WTC11 (cell line): ENCODE measurements around the gene COPZ2. TPM values are rescaled to one million over a fixed set of nuclear protein-coding genes. Genes with fewer than 3 reads are reported as not detected.
A peak's percentile ranks its signal among the peaks of the same experiment; 100 is the strongest.

Source experiments
- ATAC-seq: fragments of 200-7000 bp; cut with Tn5 transposase; 2 replicates; pipeline ENCODE4 v1.10.0; 2021; ENCODE audit warnings: mild to moderate bottlenecking, moderate library complexity
- CTCF ChIA-PET: fragments of 300-600 bp; sonication (Branson Sonifier 250); formaldehyde crosslinking; loops from one replicate; lab custom pipeline; 2021; ENCODE audit warnings: antibody characterized with exemption; lab: Charles Lee
- POLR2A ChIA-PET: fragments of 350-600 bp; sonication (Branson Sonifier 250); formaldehyde crosslinking; loops from one replicate; lab custom pipeline; 2021; ENCODE audit warnings: antibody characterized with exemption; lab: Charles Lee
- DNase-seq: peaks from one replicate; pipeline ENCODE4 v3.0.0; 2021; ENCODE audit warnings: low spot score
- H3K27ac Mint-ChIP-seq: 2 replicates; pipeline ENCODE4 v1.8.0; 2021; ENCODE audit warnings: mixed read lengths
- H3K27me3 Mint-ChIP-seq: 2 replicates; pipeline ENCODE4 v1.8.0; 2021; ENCODE audit warnings: low read depth, mild to moderate bottlenecking, moderate library complexity, mixed read lengths
- H3K36me3 Mint-ChIP-seq: 2 replicates; pipeline ENCODE4 v1.8.0; 2021; ENCODE audit warnings: mixed read lengths
- H3K4me1 Mint-ChIP-seq: 2 replicates; pipeline ENCODE4 v1.8.0; 2022; ENCODE audit warnings: mixed read lengths
- H3K4me3 Mint-ChIP-seq: 2 replicates; pipeline ENCODE4 v1.8.0; 2021; ENCODE audit warnings: mild to moderate bottlenecking, moderate library complexity, mixed read lengths
- H3K9me3 Mint-ChIP-seq: 2 replicates; pipeline ENCODE4 v1.8.0; 2021; ENCODE audit warnings: mixed read lengths
- ESRRA ChIP-seq: sonication (generic); formaldehyde crosslinking; IDR thresholded peaks from 2 replicates; pipeline ENCODE4 v1.8.1; 2022; ENCODE audit warnings: mild to moderate bottlenecking, missing genetic modification reagents, borderline replicate concordance
- ETV6 ChIP-seq: sonication (generic); formaldehyde crosslinking; IDR thresholded peaks from 2 replicates; pipeline ENCODE4 v1.8.1; 2022; ENCODE audit warnings: mild to moderate bottlenecking, missing genetic modification reagents
- FOXP1 ChIP-seq: sonication (generic); formaldehyde crosslinking; IDR thresholded peaks from 2 replicates; pipeline ENCODE4 v1.8.0; 2022; ENCODE audit warnings: missing genetic modification reagents, mild to moderate bottlenecking, moderate library complexity, borderline replicate concordance
- IRF2 ChIP-seq: sonication (generic); formaldehyde crosslinking; IDR thresholded peaks from 2 replicates; pipeline ENCODE4 v1.8.0; 2022; ENCODE audit warnings: low read depth, missing genetic modification reagents, borderline replicate concordance
- RELA ChIP-seq: sonication (generic); formaldehyde crosslinking; IDR thresholded peaks from 2 replicates; pipeline ENCODE4 v1.8.1; 2022; ENCODE audit warnings: missing genetic modification reagents, mild to moderate bottlenecking, borderline replicate concordance
- SMAD3 ChIP-seq: sonication (generic); formaldehyde crosslinking; IDR thresholded peaks from 2 replicates; pipeline ENCODE4 v1.8.0; 2022; ENCODE audit warnings: missing genetic modification reagents, mild to moderate bottlenecking, borderline replicate concordance
- ZNF121 ChIP-seq: sonication (generic); formaldehyde crosslinking; IDR thresholded peaks from 2 replicates; pipeline ENCODE4 v1.8.0; 2023; ENCODE audit warnings: missing genetic modification reagents
- ZNF263 ChIP-seq: sonication (generic); formaldehyde crosslinking; IDR thresholded peaks from 2 replicates; pipeline ENCODE4 v1.8.1; 2022; ENCODE audit warnings: low read depth, mild to moderate bottlenecking, moderate library complexity, missing genetic modification reagents
- ZSCAN18 ChIP-seq: fragments of 250-450 bp; sonication (Bioruptor Pico); IDR thresholded peaks from 2 replicates; pipeline ENCODE4 v2.1.2; 2022; ENCODE audit warnings: mild to moderate bottlenecking, moderate library complexity
- total RNA-seq: library from RNA; stranded (reverse); gene quantifications from 3 replicates; pipeline ENCODE4 v1.2.3, GENCODE V29; 2021
- TF ChIP-seq, protein P1 (sequence below): fragments of 250-450 bp; sonication (Bioruptor Pico); IDR thresholded peaks from 2 replicates; pipeline ENCODE4 v1.9.0; 2021; ENCODE audit warnings: mild to moderate bottlenecking
- TF ChIP-seq, protein P2 (sequence below): sonication (generic); formaldehyde crosslinking; IDR thresholded peaks from 2 replicates; pipeline ENCODE4 v1.8.1; 2022; ENCODE audit warnings: mild to moderate bottlenecking, moderate library complexity, missing genetic modification reagents
- TF ChIP-seq, protein P3 (sequence below): fragments of 200-600 bp; IDR thresholded peaks from 2 replicates; pipeline ENCODE4 v1.8.0; 2022; ENCODE audit warnings: antibody characterized with exemption
- TF ChIP-seq, protein P4 (sequence below): sonication (generic); formaldehyde crosslinking; IDR thresholded peaks from 2 replicates; pipeline ENCODE4 v1.8.1; 2023; ENCODE audit warnings: mild to moderate bottlenecking, missing genetic modification reagents
- TF ChIP-seq, protein P5 (sequence below): sonication (generic); formaldehyde crosslinking; IDR thresholded peaks from 2 replicates; pipeline ENCODE4 v1.8.1; 2023; ENCODE audit warnings: mild to moderate bottlenecking, missing genetic modification reagents, borderline replicate concordance
- TF ChIP-seq, protein P6 (sequence below): sonication (generic); formaldehyde crosslinking; IDR thresholded peaks from 2 replicates; pipeline ENCODE4 v1.8.1; 2023; ENCODE audit warnings: mild to moderate bottlenecking, missing genetic modification reagents, moderate library complexity
- TF ChIP-seq, protein P7 (sequence below): sonication (generic); formaldehyde crosslinking; IDR thresholded peaks from 2 replicates; pipeline ENCODE4 v1.8.0; 2022; ENCODE audit warnings: mild to moderate bottlenecking, missing genetic modification reagents

The COPZ2 gene
- total RNA-seq, 1 experiment from 2014 or later: 0.44 TPM

- Mint-ChIP-seq H3K9me3 (no peaks in the 10 kb centered on the region), H3K27ac (no peak overlapping the region), H3K4me3 (no peak overlapping the region), H3K27me3 (peaks cover 24% of the 10 kb centered on the region), H3K4me1 (peaks cover 21% of the 10 kb centered on the region), H3K36me3 (no peaks in the 10 kb centered on the region)
- TF ChIP-seq, protein P1, sequence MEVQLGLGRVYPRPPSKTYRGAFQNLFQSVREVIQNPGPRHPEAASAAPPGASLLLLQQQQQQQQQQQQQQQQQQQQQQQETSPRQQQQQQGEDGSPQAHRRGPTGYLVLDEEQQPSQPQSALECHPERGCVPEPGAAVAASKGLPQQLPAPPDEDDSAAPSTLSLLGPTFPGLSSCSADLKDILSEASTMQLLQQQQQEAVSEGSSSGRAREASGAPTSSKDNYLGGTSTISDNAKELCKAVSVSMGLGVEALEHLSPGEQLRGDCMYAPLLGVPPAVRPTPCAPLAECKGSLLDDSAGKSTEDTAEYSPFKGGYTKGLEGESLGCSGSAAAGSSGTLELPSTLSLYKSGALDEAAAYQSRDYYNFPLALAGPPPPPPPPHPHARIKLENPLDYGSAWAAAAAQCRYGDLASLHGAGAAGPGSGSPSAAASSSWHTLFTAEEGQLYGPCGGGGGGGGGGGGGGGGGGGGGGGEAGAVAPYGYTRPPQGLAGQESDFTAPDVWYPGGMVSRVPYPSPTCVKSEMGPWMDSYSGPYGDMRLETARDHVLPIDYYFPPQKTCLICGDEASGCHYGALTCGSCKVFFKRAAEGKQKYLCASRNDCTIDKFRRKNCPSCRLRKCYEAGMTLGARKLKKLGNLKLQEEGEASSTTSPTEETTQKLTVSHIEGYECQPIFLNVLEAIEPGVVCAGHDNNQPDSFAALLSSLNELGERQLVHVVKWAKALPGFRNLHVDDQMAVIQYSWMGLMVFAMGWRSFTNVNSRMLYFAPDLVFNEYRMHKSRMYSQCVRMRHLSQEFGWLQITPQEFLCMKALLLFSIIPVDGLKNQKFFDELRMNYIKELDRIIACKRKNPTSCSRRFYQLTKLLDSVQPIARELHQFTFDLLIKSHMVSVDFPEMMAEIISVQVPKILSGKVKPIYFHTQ (CRISPR knock-in tag): no peak
- no peak for TF ChIP-seq ZNF263
- no peak for TF ChIP-seq ZSCAN18 (CRISPR knock-in tag)
- TF ChIP-seq, protein P2, sequence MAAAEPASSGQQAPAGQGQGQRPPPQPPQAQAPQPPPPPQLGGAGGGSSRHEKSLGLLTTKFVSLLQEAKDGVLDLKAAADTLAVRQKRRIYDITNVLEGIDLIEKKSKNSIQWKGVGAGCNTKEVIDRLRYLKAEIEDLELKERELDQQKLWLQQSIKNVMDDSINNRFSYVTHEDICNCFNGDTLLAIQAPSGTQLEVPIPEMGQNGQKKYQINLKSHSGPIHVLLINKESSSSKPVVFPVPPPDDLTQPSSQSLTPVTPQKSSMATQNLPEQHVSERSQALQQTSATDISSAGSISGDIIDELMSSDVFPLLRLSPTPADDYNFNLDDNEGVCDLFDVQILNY (CRISPR knock-in tag): no peak
- TF ChIP-seq IRF2 (CRISPR knock-in tag): no peak
- TF ChIP-seq SMAD3 (CRISPR knock-in tag): no peak
- no peak for TF ChIP-seq ESRRA (CRISPR knock-in tag)
- TF ChIP-seq, protein P3, sequence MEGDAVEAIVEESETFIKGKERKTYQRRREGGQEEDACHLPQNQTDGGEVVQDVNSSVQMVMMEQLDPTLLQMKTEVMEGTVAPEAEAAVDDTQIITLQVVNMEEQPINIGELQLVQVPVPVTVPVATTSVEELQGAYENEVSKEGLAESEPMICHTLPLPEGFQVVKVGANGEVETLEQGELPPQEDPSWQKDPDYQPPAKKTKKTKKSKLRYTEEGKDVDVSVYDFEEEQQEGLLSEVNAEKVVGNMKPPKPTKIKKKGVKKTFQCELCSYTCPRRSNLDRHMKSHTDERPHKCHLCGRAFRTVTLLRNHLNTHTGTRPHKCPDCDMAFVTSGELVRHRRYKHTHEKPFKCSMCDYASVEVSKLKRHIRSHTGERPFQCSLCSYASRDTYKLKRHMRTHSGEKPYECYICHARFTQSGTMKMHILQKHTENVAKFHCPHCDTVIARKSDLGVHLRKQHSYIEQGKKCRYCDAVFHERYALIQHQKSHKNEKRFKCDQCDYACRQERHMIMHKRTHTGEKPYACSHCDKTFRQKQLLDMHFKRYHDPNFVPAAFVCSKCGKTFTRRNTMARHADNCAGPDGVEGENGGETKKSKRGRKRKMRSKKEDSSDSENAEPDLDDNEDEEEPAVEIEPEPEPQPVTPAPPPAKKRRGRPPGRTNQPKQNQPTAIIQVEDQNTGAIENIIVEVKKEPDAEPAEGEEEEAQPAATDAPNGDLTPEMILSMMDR: no peak
- TF ChIP-seq, protein P4, sequence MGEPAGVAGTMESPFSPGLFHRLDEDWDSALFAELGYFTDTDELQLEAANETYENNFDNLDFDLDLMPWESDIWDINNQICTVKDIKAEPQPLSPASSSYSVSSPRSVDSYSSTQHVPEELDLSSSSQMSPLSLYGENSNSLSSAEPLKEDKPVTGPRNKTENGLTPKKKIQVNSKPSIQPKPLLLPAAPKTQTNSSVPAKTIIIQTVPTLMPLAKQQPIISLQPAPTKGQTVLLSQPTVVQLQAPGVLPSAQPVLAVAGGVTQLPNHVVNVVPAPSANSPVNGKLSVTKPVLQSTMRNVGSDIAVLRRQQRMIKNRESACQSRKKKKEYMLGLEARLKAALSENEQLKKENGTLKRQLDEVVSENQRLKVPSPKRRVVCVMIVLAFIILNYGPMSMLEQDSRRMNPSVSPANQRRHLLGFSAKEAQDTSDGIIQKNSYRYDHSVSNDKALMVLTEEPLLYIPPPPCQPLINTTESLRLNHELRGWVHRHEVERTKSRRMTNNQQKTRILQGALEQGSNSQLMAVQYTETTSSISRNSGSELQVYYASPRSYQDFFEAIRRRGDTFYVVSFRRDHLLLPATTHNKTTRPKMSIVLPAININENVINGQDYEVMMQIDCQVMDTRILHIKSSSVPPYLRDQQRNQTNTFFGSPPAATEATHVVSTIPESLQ (CRISPR knock-in tag): no peak
- TF ChIP-seq RELA: no peak
- TF ChIP-seq ZNF121 (CRISPR knock-in tag): no peak
- no peak for TF ChIP-seq ETV6 (CRISPR knock-in tag)
- no peak for ATAC-seq
- ChIA-PET POLR2A (interaction anchor here (1.1 to 1.5 kb wide), 2 partner anchors 11 to 13 kb away, joined by 3 to 4 read pairs; no protein-coding TSS in a partner anchor), CTCF (interaction anchor here (0.6 to 10.4 kb wide), 4 partner anchors 11 to 54 kb away, joined by 3 to 108 read pairs (median 7); no protein-coding TSS in a partner anchor)
- no peak for DNase-seq
Observed at GRCh38 chr17:48043176-48043575, 5.6 kb upstream of the COPZ2 start.

- Mint-ChIP-seq H3K36me3 (no peaks in the 10 kb centered on the region), H3K4me1 (peaks cover 6% of the 10 kb centered on the region), H3K27ac (no peak overlapping the region), H3K27me3 (peaks cover 50% of the 10 kb centered on the region), H3K9me3 (no peaks in the 10 kb centered on the region), H3K4me3 (peak overlapping the region; percentile 79)
- TF ChIP-seq FOXP1 (CRISPR knock-in tag) (no peak), RELA (no peak)
- TF ChIP-seq, protein P5, sequence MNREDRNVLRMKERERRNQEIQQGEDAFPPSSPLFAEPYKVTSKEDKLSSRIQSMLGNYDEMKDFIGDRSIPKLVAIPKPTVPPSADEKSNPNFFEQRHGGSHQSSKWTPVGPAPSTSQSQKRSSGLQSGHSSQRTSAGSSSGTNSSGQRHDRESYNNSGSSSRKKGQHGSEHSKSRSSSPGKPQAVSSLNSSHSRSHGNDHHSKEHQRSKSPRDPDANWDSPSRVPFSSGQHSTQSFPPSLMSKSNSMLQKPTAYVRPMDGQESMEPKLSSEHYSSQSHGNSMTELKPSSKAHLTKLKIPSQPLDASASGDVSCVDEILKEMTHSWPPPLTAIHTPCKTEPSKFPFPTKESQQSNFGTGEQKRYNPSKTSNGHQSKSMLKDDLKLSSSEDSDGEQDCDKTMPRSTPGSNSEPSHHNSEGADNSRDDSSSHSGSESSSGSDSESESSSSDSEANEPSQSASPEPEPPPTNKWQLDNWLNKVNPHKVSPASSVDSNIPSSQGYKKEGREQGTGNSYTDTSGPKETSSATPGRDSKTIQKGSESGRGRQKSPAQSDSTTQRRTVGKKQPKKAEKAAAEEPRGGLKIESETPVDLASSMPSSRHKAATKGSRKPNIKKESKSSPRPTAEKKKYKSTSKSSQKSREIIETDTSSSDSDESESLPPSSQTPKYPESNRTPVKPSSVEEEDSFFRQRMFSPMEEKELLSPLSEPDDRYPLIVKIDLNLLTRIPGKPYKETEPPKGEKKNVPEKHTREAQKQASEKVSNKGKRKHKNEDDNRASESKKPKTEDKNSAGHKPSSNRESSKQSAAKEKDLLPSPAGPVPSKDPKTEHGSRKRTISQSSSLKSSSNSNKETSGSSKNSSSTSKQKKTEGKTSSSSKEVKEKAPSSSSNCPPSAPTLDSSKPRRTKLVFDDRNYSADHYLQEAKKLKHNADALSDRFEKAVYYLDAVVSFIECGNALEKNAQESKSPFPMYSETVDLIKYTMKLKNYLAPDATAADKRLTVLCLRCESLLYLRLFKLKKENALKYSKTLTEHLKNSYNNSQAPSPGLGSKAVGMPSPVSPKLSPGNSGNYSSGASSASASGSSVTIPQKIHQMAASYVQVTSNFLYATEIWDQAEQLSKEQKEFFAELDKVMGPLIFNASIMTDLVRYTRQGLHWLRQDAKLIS (CRISPR knock-in tag): no peak
- TF ChIP-seq, protein P6, sequence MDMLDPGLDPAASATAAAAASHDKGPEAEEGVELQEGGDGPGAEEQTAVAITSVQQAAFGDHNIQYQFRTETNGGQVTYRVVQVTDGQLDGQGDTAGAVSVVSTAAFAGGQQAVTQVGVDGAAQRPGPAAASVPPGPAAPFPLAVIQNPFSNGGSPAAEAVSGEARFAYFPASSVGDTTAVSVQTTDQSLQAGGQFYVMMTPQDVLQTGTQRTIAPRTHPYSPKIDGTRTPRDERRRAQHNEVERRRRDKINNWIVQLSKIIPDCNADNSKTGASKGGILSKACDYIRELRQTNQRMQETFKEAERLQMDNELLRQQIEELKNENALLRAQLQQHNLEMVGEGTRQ (CRISPR knock-in tag): no peak
- TF ChIP-seq, protein P7, sequence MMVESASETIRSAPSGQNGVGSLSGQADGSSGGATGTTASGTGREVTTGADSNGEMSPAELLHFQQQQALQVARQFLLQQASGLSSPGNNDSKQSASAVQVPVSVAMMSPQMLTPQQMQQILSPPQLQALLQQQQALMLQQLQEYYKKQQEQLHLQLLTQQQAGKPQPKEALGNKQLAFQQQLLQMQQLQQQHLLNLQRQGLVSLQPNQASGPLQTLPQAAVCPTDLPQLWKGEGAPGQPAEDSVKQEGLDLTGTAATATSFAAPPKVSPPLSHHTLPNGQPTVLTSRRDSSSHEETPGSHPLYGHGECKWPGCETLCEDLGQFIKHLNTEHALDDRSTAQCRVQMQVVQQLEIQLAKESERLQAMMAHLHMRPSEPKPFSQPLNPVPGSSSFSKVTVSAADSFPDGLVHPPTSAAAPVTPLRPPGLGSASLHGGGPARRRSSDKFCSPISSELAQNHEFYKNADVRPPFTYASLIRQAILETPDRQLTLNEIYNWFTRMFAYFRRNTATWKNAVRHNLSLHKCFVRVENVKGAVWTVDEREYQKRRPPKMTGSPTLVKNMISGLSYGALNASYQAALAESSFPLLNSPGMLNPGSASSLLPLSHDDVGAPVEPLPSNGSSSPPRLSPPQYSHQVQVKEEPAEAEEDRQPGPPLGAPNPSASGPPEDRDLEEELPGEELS (CRISPR knock-in tag): no peak
- POLR2A ChIA-PET: interaction anchor here (1.5 kb wide), 1 partner anchor 10 kb away, joined by 4 read pairs; the partner anchor contains the start of gene NFE2L1
- ATAC-seq (no peak), DNase-seq (no peak)
- CTCF ChIA-PET: no interaction called here
Observed at GRCh38 chr17:48038687-48039086, 1.1 kb upstream of the COPZ2 start.
